NK-92 treated with Interleukin-12 subunit alpha and Interleukin-12 subunit beta, amount 100 ng/mL, for 24 hours (cell line): ENCODE results near the gene WDR17.

Experiments used
- DNase-seq: peaks from one replicate; lab custom pipeline; 2025; lab: John Stamatoyannopoulos, UW

The WDR17 gene

DNA sequence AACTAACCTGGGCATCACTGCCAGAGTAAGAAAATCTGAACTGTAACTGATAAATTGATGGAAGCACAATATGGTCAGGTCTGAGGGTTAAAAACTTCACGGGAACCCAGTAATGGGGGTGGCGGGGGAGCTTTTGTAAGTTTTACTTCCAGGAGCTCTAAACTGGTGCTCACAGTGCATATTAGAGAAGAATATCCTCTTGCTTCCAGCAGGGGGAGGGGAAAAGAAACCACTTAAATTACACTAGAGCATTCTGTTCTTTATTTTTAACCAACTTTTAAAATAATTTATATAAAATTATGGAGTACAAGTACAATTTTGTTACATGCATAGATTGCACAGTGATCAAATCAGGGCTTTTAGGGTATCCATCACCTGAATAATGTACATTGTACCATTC lies 33.7 kb downstream of the WDR17 start:
- no peak for DNase-seq

DNA sequence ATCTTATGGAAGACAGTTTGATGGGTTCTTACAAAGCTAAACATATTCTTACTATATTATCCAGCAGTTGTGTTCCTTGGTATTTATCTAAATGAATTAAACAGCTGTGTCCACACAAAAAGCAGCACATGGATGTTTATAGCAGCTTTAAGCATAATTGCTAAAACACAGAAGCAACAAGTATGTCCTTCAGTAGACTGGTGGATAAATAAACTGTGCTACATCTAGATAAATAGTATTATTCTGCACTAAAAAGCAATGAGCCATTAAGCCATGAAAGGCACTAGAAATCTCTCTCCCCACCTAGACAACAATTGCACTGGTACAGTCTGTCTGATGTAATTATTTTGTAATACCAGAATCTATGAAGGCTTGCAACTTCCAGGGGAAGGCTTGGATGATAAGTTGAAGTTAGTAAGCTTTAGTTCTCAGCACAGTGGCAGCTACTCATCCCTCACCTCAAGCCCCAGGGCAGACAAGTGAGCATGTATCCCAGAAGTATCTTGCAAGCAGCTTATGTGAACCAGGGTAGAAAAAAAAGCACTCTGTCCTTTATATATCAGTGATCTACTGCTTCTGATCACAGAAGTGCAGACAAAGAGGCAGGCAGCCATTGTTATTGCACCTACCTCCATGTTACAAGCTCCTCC lies 36.9 kb downstream of the WDR17 start:
- no peak for DNase-seq

DNA sequence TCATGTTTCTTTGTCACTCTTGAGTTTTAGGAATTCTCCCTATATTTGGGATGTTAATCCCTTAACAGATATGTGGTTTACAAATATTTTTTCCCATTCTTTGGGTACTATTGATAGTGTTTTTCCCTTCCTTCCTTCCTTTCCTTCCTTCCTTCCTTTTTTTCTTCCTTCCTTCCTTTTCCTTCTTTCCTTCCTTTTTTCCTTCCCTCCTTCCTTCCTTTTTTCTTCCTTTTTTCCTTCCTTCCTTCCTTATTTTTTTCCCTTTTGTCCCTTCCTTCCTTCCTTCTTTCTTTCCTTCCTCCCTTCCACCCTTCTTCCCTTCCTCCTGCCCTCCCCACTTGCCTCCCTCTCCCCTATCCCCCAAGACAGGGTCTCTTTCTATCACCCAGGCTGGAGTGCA lies 42.1 kb downstream of the WDR17 start:
- no peak for DNase-seq

DNA sequence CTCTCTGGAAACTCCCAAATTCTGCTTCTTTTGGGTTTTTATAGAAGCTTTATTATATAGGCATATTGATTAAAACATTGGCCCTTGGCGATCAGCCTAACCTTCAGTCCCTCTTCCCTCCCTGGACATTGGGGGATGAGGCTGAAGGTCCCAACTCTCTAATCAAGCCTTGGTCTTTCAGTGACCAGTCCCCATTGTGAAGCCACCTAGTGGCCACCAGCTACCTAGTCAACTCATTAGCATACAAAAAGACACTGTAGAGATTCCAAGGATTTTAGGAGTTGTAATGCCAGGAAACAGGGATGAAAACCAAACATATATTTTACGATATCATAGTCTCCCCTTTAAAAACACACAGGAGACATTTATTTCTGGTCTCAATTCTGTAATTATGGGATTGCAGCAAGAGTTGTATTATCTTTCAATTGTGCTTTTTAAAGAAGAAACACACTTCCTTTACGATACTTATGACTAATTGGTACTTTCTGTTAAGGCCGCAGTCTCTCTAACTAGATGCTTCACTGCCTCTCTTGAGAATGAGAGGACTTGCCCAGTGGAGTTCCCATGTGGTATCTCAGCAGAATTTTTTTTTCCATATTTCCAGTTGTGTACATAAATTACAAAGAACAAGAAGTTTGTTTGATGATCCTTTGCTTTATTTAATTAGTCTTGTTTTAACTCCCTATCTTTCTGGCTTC lies 58.2 kb downstream of the WDR17 start:
- DNase-seq, result no peak

DNA sequence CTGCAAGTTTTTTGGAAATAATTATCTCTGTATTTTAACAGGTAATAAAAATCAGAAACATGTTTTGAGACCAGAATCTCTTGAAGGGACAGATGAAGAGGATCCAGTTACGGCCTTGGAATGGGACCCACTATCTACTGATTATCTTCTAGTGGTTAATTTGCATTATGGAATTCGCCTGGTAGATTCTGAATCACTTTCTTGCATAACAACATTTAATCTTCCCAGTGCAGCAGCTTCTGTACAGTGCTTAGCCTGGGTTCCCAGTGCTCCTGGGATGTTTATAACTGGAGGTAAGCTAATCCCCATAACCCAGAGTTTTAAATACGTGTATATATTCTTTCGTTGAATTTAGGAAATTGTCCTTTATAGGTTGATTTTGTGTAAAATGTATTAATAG lies 59.4 kb downstream of the WDR17 start:
- DNase-seq, result no peak

DNA sequence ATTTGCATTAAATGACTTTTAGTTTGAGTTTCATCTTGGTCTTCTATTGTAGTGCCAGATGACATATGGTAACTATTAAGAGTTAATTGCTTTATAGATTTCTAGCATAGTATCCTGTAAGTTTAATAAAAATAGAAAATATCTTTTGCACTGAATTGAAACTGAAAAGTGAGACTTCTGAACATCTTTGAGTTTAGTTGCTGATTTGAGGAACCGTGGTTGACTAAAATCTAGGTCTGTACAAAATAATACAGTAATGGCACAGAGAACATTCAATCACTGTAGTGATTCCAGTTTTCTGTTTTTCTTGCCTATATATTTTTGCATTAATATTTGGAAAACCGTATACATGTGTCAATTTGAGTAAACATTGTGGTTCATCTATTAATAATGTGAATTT lies 69.0 kb downstream of the WDR17 start:
- no peak for DNase-seq

DNA sequence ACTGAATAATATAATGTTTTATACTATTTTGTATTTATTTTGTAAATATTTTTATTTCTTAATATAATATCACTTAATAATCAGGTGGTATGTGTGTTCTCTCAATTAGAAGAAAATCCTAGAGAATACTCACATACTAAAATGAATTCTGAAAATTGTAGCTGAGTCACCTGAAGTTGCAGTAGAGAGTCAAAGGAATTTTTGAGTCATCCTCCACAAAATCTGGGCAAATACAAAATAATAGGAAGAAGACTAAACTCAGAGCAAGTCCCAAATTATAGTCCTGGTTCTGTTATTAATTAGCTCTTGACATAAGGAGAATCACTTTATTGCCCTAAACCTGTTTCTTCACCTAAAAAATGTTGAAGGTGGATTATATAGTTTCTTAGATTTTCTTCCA lies 72.0 kb downstream of the WDR17 start:
- no peak for DNase-seq

DNA sequence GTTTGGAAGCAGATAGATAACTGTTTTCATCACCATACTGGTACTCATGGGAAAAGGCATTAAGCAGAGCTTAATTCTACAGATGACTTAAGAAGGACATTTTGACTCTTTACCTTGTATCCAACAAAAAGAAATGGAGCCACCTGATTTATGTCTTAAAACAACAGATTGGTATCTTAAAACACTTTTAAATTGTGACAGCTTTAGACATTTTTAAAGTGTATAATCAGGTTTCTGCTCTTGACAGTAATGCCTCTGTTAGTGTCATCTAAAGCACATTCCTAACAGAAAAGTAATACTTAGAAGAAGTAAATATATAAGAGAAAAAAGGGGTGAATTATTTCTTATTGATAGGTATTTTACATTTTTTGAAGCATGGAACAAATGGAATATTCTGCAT lies 73.9 kb downstream of the WDR17 start:
- no peak for DNase-seq

DNA sequence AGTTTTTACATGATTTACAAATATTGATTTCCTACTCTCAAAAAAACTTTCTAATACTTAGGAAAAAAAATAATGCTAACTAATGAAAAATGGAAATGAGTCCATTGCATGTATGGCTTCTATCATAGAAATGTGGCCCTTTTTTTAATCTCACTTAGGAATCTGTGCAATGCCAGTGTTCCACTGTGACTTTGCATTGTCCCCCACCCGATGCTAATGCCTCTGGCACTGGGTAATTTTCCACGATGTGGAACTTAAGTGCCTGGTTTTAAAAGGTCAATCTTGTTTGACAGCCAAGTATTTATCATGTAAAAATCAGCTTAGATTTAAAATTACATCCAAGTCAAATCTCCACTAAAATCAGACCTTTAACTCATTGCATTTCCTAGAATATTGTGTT lies 76.6 kb downstream of the WDR17 start:
- DNase-seq, result no peak

DNA sequence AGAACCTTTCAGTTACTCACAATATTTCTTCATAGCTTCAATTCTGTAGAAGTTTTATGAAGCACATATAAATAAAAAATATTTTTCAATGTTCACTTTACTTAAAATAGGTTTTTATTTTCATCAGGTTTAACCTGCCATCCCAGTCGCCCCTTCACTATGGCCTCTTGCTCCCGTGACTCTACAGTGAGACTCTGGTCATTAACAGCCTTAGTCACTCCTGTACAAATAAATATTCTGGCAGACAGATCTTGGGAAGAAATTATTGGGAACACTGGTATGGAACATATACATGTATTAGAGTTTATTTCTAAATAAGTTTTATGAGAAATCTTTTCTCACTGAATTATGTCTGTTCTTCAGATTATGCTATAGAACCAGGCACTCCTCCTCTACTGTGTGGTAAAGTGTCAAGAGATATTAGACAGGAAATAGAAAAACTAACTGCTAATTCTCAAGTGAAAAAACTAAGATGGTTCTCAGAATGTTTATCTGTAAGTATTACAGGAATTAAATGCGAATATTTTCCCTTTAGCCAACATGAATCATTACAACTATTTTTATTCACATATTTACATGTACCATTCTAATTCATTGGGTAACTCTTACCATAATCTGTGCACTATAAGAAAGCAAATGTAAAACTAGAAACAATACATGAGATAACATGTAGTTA lies 84.2 kb downstream of the WDR17 start:
- no peak for DNase-seq

DNA sequence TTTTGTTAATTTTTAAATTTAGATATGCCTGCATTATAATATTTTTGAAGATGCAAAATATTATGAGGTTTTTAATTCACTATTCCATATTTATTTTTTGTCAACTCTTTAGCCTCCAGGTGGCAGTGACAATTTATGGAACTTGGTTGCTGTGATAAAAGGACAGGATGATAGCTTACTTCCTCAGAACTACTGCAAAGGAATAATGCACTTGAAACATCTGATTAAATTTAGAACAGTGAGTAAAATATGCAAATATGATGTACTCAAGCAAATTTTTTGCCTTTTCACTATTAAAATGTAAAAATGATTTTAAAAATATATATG lies 84.7 kb downstream of the WDR17 start:
- DNase-seq, result no peak

DNA sequence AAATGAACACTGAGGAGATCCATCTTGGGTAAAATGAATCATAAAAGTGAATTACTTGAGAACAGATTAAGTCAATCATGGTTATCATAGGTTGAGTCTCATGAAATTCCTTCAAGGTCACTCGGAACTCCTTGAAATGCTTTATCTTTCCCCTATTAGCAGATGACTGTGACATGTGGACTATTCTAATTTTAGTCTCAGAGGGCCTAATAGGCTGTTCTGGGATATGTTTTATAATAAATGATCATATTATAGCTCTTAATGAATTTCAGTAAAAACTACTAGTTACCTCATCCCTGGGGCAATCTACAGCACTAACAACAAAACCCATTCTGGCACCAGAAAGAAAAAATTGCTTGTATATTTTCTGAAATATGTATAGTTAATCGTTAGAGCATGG lies 85.1 kb downstream of the WDR17 start:
- no peak for DNase-seq

DNA sequence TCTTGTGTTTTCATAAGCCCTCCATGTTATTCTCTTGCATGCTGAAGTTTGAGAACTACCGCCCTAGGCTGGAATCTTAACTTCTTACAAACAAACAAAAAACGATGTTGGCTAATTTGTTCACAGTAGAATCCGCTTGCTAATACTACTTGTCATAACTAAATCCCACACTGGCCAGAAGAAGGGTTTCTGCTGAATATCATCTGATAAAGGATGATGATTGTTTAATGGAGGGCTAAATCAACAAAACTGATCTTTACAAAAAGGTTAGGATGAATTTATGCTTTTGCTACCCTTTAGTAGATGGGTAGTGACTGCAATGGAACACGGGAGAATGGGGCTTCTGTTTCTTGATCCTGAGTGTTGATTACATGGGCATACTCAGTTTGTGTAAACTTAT lies 87.5 kb downstream of the WDR17 start:
- DNase-seq, result no peak

DNA sequence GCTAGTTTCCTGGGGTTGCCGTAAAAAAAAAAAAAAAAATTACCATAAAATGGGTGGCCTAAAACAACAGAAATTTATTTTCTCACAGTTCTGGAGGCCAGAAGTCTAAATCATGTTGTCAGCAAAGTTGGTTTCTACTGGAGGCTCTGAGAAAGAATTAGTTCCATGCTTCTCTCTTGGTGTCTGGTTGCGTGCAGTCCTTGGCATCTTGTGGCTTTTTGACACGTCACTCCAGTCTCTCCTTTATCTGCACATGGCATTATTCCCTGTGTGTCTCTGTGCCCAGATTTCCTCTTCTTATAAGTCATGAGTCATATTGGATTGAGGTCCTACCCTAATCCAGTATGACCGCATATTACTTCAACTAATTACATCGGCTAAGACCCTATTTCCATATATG lies 91.0 kb downstream of the WDR17 start:
- no peak for DNase-seq

DNA sequence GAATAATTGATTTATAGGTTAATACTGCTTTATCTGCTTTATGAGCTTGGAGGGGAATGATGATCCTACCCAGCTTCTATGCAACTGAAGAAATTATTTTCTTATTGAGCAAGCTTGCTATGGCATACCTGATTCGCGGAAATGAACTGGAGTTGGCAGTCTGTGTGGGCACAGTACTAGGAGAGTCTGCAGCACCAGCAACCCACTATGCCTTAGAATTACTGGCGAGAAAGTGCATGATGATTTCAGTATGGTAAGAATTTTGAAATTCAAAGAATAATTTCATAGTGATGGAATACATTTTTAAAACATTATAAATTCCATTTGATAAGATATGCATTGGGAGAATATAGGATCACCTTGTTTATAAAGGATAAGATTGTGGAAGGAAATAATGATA lies 97.4 kb downstream of the WDR17 start:
- no peak for DNase-seq

DNA sequence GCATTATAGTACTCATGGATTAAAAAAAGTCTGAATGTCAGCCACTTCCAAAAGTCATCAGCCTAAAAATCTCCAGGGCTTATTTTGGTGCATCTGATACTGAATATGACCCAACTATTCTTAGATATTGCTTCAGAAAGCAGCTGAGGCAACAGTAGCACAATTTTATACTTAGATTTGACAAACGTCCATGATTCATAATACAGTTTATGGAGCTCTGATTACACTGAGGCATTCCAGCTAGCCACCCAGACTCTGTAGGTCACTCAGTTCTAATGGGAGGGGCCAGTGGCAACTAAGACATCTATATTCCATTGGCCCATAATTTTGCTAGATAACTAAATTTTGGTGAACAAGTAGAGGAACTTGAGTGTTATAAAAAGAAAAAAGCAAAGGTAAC lies 119.4 kb downstream of the WDR17 start:
- no peak for DNase-seq

DNA sequence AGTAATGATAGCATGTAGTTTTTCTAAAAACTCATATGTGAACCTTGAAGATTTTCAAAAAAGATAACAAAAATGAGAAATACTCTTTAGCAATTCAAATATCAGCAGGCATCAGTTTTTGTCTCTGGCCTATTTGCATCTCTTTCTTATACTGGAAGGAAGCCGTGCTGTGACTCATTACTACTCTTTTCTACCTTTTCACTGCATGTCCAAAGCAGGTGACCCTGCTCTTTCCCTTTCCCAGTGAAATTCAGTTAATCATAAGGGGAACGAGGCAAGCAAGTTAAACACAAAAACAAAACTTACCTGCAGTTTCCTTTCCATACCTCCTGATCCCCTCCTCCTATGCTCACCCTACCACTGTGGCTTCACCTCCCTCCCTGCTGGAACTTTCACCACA lies 120.4 kb downstream of the WDR17 start:
- DNase-seq, result no peak

DNA sequence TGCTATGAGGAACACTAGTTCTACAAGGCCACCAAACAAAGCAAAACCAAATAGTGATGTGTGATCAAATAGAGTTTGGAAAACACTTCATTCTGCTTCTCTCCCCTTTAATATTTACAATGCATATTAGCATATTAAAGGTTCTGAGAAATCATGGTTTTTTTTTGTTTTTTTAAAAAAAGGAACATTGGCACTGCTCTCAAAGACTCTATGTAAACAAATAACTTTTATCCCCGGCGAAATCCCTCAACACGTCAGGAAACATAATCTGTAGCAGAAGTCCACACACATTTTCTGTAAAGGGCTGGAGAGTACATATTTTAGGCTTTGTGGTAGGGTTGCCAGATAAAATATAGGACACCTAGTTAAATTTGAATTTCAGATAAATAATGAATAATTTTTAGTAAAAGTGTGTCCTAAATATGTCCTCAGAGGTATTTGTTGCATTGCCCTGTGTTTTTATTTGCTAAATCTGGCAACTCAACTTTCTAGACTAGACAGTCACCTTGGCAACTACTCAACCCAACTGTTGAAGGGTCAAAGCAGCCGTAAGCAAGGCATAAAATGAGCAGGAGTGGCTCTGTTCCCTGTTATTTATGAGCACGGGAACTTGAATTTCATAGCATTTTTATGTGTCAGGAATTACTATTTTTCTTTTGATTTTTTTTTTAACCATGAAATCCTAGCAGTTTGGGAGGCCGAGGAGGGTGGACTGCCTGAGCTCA lies 121.2 kb downstream of the WDR17 start:
- DNase-seq, result no peak

DNA sequence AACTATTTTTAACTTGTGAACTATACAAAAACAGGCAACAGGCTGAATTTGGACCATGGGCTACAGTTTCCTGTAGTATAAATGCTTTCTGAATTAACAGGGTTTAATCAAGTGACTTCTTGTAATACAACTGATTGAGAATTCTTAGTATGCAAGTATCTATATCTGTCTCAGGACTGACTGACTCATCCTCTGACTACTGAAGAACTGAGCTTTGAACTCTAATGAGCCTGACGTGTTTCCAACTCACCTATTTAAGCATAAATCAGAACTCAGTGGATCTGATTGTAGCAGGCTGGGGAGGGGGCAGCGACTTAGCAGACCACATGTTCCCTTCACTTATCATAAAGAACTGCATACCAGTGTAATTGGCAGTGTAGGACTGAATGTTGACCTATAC lies 122.0 kb downstream of the WDR17 start:
- DNase-seq, result no peak

DNA sequence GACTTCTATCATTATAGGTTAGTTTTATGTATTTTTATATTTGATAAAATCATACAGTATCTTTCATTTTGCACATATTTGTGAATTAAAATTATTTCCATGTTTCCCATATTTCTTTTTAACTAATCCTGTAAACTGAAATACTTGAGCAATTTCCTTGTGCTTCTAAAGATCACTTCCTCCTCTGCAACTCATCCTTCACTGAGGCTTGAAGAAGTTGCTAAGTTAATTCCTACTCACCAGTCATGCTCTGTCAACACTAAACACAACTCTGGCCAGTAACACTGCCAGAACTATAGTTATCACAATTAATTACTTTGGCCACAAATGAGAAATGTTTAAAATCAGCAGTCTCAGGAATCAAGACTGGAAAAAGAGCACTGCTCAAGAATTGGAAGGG lies 123.0 kb downstream of the WDR17 start:
- no peak for DNase-seq

DNA sequence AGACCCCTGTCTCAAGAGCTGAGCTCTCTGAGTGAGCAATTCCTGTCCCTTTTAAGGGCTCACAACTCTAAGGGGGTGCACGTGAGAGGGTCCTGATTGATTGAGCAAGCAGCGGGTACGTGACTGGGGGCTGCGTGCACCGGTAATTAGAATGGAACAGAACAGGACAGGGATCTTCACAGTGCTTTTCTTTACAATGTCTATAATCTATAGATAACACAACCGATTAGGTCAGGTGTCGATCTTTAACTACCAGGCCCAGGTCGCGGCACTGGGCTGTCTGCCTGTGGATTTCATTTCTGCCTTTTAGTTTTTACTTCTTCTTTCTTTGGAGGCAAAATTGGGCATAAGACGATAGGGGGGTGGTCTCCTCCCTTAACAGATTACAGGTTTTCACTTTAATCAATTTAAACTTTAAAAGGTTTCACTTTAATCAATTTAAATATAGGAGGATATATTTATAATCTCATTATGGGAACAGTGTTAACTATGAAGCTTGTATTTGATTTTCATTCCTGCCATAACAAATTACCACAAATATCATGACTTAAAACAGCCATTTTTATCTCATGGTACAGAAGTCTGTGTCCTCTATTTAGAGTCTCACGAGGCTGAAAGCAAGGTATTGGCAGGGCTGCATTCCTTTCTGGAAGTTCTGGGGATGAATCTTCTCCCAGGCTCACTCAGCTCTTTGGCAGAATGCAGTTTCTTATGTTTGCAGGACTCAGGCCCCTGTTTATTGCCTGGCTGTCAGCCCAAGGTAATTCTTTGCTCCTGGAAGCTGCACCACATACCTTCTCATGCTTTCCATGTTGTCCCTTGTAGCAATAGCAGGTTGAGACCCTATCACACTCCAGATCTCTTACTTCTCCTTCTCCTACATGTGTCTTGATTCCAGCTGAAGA lies 124.5 kb downstream of the WDR17 start:
- no peak for DNase-seq

DNA sequence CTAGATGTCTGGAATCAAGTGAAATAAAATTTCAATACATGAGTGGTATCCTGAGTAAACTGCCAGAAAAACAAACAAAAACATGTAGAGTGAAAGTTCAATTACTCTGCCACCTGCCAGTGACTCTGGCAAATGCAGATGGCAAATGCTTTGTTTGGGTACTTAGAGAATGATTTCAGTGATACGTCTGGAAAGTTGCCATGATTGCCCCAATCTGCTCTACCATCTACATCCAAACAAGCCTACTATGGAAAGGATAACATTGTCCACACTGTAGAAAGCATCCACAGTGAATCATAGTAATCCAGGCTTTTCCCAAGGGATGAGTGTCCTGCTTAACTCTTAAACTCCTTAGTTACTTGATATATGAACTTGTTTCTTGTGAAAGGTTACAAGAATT lies 126.3 kb downstream of the WDR17 start:
- no peak for DNase-seq
